Lung (tissue), 12 donors: ENCODE measurements around the gene DCAF10. TPM values are rescaled to one million over a fixed set of nuclear protein-coding genes. Genes with fewer than 3 reads are reported as not detected.
A peak's percentile ranks its signal among the peaks of the same experiment; 100 is the strongest.

Source experiments
- ATAC-seq: fragments of 200-7000 bp; cut with Tn5 transposase; one replicate; pipeline ENCODE4 v1.9.1; 2020; ENCODE audit warnings: moderate number of reproducible peaks; ENCODE audit not compliant: insufficient read depth, low FRiP score
- DNase-seq, 3 donors: peaks; one replicate each; pipeline ENCODE4 v3.0.0-alpha.2; 2013 to 2017
- H3K27ac ChIP-seq, 2 donors: one replicate each; pipeline ENCODE4 v1.5.1; 2013; ENCODE audit warnings: mild to moderate bottlenecking in 2 of 2, moderate library complexity in 2 of 2, control low read depth in 1 of 2, inconsistent platforms in 1 of 2, low read depth in 1 of 2, low read length in 1 of 2
- H3K27me3 ChIP-seq, 3 donors: one replicate each; pipeline ENCODE4 v1.5.1; 2013; ENCODE audit warnings: low read length in 2 of 3; ENCODE audit not compliant: control insufficient read depth in 3 of 3, insufficient read depth in 3 of 3
- H3K36me3 ChIP-seq, 4 donors: one replicate each; pipeline ENCODE4 v1.5.1; 2013; ENCODE audit warnings: low read length in 4 of 4, mild to moderate bottlenecking in 1 of 4, moderate library complexity in 1 of 4; ENCODE audit not compliant: control insufficient read depth in 4 of 4, insufficient read depth in 4 of 4
- H3K4me1 ChIP-seq, 5 donors: one replicate each; pipeline ENCODE4 v1.5.1; 2013; ENCODE audit warnings: low read length in 5 of 5, mild to moderate bottlenecking in 2 of 5, moderate library complexity in 1 of 5; ENCODE audit not compliant: control insufficient read depth in 5 of 5, insufficient read depth in 5 of 5
- H3K4me3 ChIP-seq: one replicate; pipeline ENCODE4 v1.5.1; 2013; ENCODE audit warnings: mild to moderate bottlenecking, control low read depth, moderate library complexity
- H3K9ac ChIP-seq, 2 donors: one replicate each; pipeline ENCODE4 v1.5.1; 2013; ENCODE audit warnings: low read length in 2 of 2, control low read depth in 1 of 2; ENCODE audit not compliant: insufficient read depth in 1 of 2
- H3K9me3 ChIP-seq, 4 donors: one replicate each; pipeline ENCODE4 v1.5.1; 2013; ENCODE audit warnings: low read length in 3 of 4, mild to moderate bottlenecking in 1 of 4, moderate library complexity in 1 of 4; ENCODE audit not compliant: control insufficient read depth in 4 of 4, insufficient read depth in 3 of 4
- WGBS, 2 donors: extraction: QIAGEN DNeasy Blood & Tissue Kit; methylation state at CpG; one replicate each; pipeline ENCODE4 v1.1.7; 2013; 5-methylcytosine and 5-hydroxymethylcytosine counted together
- polyA plus RNA-seq, 2 donors: library from polyadenylated mRNA; stranded (reverse); fragments of 200-250 nt; gene quantifications; one replicate each; pipeline ENCODE4 v1.2.1, GENCODE V29; 2013
- total RNA-seq, 2 donors: library from RNA; depleted of rRNA in 1 of 2; stranded (reverse); fragments of >200 nt in 1 of 2; gene quantifications; one replicate each; pipeline ENCODE4 v1.2.1, GENCODE V29; 2014 to 2021
- TF ChIP-seq, protein P1 (sequence below): IDR thresholded peaks from 2 replicates; pipeline ENCODE4 v1.5.1; 2012; ENCODE audit warnings: mild to moderate bottlenecking; ENCODE audit errors: control extremely low read depth, extremely low read depth
- donor health status: control.
- donor health status: control.
- donor health status: Bipolar disorder and iron deficiency.
- donor health status: healthy.
- donor health status: DM: yes; HTN: yes; CAD: no.

Gene DCAF10
- total and polyA plus RNA-seq, 4 donors, result 5.8 to 35.5 (median 13.8) TPM

DNA sequence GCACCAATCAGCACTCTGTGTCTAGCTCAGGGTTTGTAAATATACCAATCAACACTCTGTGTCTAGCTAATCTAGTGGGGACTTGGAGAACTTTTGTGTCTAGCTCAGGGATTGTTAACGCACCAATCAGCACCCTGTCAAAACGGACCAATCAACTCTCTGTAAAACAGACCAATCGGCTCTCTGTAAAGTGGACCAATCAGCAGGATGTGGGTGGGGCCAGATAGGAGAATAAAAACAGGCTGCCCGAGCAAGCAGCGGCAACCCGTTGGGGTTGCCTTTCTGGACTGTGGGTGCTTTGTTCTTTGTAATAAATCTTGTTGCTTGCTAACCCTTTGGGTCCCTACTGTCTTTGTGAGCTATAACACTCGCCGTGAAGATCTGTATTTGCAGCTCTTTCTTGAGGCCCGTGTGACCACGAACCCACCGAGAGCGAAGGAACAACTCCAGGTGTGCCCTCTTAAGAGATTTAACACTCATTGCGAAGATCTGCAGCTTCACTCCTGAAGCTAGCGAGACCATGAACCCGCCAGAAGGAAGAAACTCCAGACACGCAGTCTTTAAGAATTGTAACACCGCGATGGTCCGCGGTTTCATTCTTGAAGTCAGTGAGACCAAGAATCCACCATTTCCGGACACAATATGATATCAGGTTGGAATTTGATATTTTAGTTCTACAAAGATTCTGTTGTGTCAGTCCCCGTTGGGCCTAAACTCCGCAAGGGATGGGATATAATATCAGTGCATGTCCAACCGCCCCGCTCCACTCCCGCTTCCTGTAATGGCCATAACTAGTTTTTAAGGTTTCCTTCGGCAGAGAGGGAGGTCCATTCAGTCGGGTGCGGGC, 47.7 kb upstream of the DCAF10 start:
- 90 to 93% methylated on average over 29 of the region's 29 CpGs for WGBS, 2 donors
- H3K9me3 ChIP-seq, result peaks cover 0 to 2% (median 0%) of the 10 kb centered on the region in 4 donors
- H3K9ac ChIP-seq, result no peak overlapping the region

DNA sequence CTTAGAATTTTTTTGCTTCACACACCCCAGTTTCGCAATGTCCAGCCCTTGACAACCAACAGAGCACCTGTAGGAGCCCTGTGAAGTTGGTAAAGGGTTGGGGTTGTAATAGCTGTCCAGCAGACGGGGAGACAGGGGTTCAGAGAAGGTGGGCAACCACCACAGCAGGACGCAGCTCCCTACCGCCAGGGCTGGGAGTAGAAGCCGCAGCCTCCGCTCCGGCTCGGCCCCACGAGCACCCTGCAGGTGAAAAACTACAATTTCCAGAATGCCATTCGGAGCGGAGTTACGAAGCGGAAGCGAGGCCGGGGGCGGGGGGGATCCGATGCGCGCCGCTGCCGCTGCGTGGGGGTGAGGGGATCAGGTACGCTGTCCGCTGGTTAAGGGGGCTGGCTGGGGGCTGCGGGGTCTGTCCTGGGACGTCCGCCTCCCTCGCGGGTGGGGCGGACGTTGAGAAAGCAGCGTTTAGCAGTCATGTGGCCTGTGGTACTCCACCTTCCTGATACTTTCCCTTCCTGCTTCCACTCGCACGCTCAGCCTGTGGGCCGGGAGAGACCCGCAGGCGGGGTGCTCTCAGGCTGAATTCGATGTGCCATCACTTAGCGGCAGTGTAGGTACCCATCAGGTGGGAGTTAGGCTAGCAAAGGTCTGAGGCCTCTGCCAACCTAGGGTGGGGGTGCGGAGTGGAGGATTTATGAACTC, 47.0 kb upstream of the DCAF10 start, which contains the start of gene TRMT10B:
Gene TRMT10B (plus strand): TSS at position 317 of the 702 bp plus-strand sequence. CDS start 8,127 bp downstream, outside the sequence.
- Histone ChIP-seq H3K27ac (peak within 1 kb of the TSS; percentile 57 to 58), H3K27me3 (no peaks in the 10 kb centered on the region), H3K9ac (peak within 1 kb of the TSS; percentile 78 to 90), H3K36me3 (peaks cover 0 to 4% (median 1%) of the 10 kb centered on the region in 4 donors), H3K4me1 (peaks cover 0 to 9% (median 5%) of the 10 kb centered on the region in 5 donors), H3K4me3 (peak within 1 kb of the TSS; percentile 91), H3K9me3 (peaks cover 0 to 2% (median 0%) of the 10 kb centered on the region in 4 donors)
- DNase-seq (peak; percentile 77 to 82 (median 78)), ATAC-seq (peak; percentile 96)
- WGBS, 2 donors, result 3% methylated on average over 38 to 40 of the region's 40 CpGs
- TF ChIP-seq, protein P1, sequence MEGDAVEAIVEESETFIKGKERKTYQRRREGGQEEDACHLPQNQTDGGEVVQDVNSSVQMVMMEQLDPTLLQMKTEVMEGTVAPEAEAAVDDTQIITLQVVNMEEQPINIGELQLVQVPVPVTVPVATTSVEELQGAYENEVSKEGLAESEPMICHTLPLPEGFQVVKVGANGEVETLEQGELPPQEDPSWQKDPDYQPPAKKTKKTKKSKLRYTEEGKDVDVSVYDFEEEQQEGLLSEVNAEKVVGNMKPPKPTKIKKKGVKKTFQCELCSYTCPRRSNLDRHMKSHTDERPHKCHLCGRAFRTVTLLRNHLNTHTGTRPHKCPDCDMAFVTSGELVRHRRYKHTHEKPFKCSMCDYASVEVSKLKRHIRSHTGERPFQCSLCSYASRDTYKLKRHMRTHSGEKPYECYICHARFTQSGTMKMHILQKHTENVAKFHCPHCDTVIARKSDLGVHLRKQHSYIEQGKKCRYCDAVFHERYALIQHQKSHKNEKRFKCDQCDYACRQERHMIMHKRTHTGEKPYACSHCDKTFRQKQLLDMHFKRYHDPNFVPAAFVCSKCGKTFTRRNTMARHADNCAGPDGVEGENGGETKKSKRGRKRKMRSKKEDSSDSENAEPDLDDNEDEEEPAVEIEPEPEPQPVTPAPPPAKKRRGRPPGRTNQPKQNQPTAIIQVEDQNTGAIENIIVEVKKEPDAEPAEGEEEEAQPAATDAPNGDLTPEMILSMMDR, result no peak

More for the DNA sequence above, 47.7 kb upstream of the DCAF10 start:
- H3K27ac ChIP-seq, result peak overlapping the region; percentile 57 to 58
- no peaks in the 10 kb centered on the region for H3K27me3 ChIP-seq
- H3K4me3 ChIP-seq, result no peak overlapping the region
- no peak for ATAC-seq
- H3K36me3 ChIP-seq, result peaks cover 0 to 4% (median 1%) of the 10 kb centered on the region in 4 donors
- no peak for DNase-seq
- H3K4me1 ChIP-seq, result peaks cover 0 to 9% (median 5%) of the 10 kb centered on the region in 5 donors
- TF ChIP-seq, protein P1, result no peak

DNA sequence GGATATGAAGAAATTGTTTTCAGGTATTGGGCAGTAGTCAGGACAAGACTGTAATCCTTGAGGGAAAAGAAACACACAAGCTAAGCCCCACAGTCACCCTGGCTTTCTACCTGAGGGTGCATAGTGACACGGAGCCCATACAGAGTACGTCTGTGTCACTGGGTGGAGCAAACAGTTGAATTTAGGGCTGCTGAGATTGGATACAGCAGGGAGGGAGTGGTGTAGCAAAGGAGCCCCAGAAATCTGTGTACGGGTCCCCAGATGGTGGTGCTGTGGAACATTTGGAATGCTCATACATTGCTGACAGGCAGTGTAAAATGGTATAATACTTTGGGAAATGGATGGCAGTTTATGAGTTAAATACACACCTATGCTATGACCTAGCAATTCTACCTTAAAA, 41.9 kb upstream of the DCAF10 start:
- WGBS, 2 donors, result 90 to 92% methylated on average over 3 of the region's 3 CpGs
- H3K9ac ChIP-seq, result no peak overlapping the region
- no peaks in the 10 kb centered on the region for H3K9me3 ChIP-seq
- H3K4me1 ChIP-seq, result peaks cover 0 to 5% (median 5%) of the 10 kb centered on the region in 5 donors
- peaks cover under 1 to 6% (median 4%) of the 10 kb centered on the region in 4 donors for H3K36me3 ChIP-seq
- H3K27ac ChIP-seq, result no peak overlapping the region
- TF ChIP-seq, protein P1, result no peak
- DNase-seq (no peak), ATAC-seq (no peak)
- H3K27me3 ChIP-seq, result no peaks in the 10 kb centered on the region
- no peak overlapping the region for H3K4me3 ChIP-seq
